GM10248 (cell line): ENCODE measurements around the gene KLHL21.

Source experiments
- CTCF ChIA-PET: fragments of 300-600 bp; sonication (Branson Sonifier 250); formaldehyde crosslinking; extraction: SDS; loops from one replicate; lab custom pipeline; 2021; ENCODE audit warnings: antibody characterized with exemption; lab: Yijun Ruan, JAX
- POLR2A ChIA-PET: fragments of 350-650 bp; sonication (Branson Sonifier 250); formaldehyde crosslinking; extraction: SDS; loops from one replicate; lab custom pipeline; 2020; ENCODE audit warnings: antibody characterized with exemption; lab: Yijun Ruan, JAX
- DNase-seq: peaks from one replicate; pipeline ENCODE4 v3.0.0; 2012; ENCODE audit errors: extremely low spot score
- TF ChIP-seq, protein P1 (sequence below): IDR thresholded peaks from 2 replicates; pipeline ENCODE4 v1.5.1; 2012; ENCODE audit warnings: mild to moderate bottlenecking, low read depth; ENCODE audit errors: extremely low read depth, missing control alignments, control extremely low read depth

Gene KLHL21

DNA sequence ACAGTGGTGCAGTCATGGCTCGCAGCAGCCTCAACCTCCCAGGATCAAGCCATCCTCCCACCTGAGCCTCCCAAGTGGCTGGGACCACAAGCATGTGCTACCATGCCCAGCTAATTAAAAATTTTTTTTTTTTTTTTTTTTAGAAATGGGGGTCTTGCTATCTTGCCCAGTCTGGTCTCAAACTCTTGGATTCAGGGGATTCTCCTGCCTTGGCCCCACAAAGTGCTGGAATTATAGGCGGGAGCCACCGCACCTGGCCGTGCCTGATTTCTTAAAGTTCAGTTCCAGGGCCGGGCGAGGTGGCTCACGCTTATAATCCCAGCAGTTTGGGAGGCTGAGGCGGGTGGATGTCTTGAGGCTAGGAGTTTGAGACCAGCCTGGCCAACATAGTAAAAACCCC is 28.4 kb upstream of the KLHL21 start:
- DNase-seq = no peak
- ChIA-PET CTCF (interaction anchor here (1.8 kb wide), 2 partner anchors 8 to 15 kb away, joined by 5 to 6 read pairs; no protein-coding TSS in a partner anchor), POLR2A (no interaction called here)
- TF ChIP-seq, protein P1, sequence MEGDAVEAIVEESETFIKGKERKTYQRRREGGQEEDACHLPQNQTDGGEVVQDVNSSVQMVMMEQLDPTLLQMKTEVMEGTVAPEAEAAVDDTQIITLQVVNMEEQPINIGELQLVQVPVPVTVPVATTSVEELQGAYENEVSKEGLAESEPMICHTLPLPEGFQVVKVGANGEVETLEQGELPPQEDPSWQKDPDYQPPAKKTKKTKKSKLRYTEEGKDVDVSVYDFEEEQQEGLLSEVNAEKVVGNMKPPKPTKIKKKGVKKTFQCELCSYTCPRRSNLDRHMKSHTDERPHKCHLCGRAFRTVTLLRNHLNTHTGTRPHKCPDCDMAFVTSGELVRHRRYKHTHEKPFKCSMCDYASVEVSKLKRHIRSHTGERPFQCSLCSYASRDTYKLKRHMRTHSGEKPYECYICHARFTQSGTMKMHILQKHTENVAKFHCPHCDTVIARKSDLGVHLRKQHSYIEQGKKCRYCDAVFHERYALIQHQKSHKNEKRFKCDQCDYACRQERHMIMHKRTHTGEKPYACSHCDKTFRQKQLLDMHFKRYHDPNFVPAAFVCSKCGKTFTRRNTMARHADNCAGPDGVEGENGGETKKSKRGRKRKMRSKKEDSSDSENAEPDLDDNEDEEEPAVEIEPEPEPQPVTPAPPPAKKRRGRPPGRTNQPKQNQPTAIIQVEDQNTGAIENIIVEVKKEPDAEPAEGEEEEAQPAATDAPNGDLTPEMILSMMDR = no peak

DNA sequence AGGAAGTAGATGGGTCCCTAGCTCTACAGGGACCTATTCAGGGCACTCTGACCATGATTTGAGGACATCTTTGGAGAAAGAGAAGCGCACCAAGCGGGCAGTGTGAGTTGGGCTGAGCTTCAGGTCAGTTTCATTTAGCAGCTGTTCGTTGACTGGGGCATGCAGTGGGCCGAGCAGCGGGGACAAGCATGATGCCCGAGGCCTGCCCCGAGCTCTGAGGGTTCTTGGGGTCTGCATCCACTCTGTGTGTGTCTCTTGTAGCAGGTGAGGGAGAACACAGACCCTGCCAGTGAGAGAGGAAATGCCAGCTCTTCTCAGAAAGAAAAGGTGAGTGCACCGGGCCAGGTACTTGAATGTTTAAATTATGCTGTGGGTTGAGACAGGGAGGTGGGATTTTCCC is 27.4 kb upstream of the KLHL21 start:
- TF ChIP-seq, protein P1 = no peak
- ChIA-PET POLR2A (no interaction called here), CTCF (interaction anchor here (1.8 kb wide), 1 partner anchor 16 kb away, joined by 5 read pairs; no protein-coding TSS in a partner anchor)
- no peak for DNase-seq

DNA sequence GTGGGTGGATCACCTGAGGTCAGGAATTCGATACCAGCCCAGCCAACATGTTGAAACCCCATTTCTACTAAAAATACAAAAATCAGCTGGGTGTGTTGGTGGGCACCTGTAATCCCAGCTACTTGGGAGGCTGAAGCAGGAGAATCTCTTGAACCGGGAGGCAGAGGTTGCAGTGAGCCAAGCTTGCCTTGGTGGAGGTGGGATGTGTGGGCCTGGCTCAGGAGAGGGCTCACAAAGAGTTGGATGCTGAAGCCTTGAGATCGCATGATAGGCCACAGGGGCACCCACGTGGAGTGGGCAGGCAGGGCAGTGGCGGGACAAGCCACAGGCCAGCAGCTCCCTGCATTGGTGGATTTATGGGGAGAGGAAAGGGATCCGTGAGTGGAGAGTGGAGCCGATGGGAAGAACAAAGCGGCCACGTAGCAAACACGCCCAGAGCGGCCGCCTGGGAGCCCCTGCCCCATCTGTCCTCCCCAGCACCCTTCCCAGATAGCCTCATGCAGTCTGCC is 26.4 kb upstream of the KLHL21 start:
- no peak for DNase-seq
- ChIA-PET CTCF (interaction anchor here (1.3 kb wide), 1 partner anchor 17 kb away, joined by 3 read pairs; no protein-coding TSS in a partner anchor), POLR2A (interaction anchor here (0.5 kb wide), 1 partner anchor 1024 kb away, joined by 6 read pairs; no protein-coding TSS in a partner anchor)
- TF ChIP-seq, protein P1 = no peak

DNA sequence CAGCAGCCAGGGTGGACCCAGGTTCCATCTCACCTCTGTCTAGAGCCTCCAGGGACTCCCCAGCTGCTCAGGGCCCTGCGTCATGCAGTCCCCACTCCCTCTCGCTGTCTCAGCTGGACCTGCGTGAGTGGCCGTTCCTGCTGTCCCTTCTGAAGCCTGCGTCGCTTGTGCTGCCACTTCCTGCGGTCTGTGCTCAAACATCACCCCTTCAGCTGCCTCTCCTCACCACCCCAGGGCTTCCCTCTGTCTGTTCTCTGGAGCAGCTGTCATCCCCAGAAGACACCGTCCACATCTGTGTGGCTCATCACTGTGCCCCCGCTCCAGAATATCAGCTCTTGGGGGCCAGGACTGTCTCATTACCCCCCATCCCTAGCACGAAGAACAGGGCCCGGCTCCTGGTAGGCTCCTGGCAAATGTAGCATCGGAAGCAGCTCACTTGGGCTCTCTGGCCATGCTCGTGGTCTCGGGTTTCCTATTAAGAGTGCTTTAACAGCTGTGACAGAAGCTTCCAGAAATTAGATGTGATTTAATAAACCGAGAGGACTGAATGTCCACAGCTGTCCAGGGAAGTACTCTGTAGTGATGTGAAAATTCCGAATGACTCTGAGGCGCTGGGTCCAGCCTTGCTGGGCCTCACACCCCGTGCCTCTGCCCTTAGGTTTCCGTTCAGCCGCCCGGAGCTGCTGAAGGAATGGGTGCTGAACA is 25.3 kb upstream of the KLHL21 start:
- ChIA-PET POLR2A (no interaction called here), CTCF (interaction anchor here (1.3 kb wide), 2 partner anchors 18 to 74 kb away, joined by 3 to 4 read pairs; partner anchors contain the start of gene NOL9)
- DNase-seq = no peak
- TF ChIP-seq, protein P1 = no peak

DNA sequence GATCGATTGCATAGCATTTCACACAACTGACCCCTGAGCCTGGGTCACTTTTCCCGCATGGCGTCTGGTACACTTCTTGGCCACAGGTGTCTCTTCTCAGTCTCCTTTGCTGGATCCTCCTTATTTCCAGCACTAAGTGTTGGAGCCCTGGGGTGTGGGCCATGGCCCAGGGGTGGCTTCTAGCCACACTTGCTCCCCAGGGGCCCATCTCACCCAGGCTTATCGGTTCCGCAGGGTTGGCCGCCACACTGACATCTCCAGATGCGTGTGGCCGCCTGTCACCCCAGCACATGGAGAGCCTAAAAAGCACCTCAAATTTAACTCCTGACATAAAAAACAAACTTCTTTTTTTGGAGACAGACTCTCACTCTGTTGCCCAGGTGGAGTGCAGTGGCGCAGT is 24.4 kb upstream of the KLHL21 start:
- CTCF ChIA-PET = interaction anchor here (1.3 kb wide), 1 partner anchor 73 kb away, joined by 4 read pairs; the partner anchor contains the start of gene NOL9
- DNase-seq = no peak
- POLR2A ChIA-PET = no interaction called here
- TF ChIP-seq, protein P1 = no peak

DNA sequence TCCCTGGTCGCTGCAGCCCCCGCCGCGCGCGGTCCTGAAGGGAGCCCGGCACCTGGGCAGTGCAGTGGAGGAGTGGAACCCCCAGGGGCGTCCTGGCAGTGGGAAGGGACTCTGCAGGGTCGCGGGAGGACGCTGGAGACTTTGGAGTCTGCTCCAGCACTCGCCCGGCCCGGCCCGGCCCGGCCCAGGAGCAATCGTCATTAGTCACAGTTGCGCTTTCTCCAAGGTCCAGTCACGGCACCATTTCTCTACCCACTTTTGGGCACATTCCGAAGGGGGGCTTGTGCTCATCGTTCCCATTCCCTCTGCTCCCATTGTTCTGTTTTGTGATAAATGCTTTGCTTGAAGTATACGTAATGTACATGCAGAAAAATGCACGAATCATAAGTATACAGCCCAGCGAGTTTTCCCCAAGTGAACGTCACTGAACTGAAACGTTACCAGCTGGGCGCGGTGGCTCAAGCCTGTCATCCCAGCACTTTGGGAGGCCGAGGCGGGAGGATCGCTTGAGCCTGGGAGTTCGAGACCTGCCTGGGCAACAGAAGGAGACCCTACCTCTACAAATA is 23.0 kb upstream of the KLHL21 start:
- POLR2A ChIA-PET = interaction anchor here (0.6 kb wide), 1 partner anchor 10 kb away, joined by 5 read pairs; no protein-coding TSS in a partner anchor
- TF ChIP-seq, protein P1 = no peak
- DNase-seq = no peak

More for the DNA sequence above, 23.0 kb upstream of the KLHL21 start:
- CTCF ChIA-PET = interaction anchor here (1.2 to 1.5 kb wide), 2 partner anchors 20 to 25 kb away, joined by 4 to 5 read pairs; no protein-coding TSS in a partner anchor
